ENCODE data around the gene RBP3.
"Not testable (repeated sequence)": the region's sequence is repeated elsewhere in the genome, so short reads cannot be mapped to it uniquely, and the experiment has no call there.

RBP3 gene

DNA sequence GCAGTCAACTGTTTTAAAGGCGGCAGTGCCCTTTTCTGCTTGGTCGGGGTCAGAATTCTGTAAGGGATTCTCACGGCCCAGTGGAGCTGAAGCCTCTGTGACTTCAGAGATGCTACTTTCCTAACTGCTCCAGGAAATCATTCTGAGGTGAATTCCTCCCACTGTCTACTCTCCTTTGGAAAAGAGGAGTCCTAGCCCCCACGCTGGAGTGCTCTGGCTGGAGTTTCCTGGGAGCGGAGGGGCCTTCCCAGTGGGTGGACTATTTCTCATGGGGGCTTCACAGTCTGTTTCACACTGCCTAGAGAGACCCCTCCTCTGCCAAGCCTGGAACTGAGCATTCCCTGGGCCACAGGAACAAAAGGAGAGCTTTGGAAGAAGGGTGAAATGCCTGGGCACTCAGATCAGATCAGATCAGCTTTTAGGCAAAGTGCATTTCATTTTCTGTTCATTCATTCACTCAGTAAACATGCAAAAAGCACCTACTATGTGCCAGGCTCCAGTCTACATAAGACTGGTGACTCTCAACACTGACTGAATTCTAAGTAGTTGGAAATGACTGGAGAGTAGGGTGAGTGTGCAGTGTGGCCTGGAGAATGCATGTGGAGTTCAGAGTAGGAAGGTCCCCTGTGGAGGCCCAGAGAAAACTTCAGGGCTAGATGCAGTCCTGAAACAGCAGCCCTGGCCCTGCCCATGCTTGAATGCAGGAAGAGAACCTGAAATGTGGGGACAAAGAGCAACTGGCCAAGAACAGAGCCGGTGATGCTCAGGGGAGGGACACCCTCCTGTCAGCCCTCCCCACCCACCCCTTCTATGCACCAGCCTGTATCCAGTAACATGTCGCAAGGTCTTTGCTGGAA, 23.7 kb downstream of the RBP3 start:
- no peak for DNase-seq (ENCODE audit: low read depth in 2 of 3, low spot score in 2 of 3)

DNA sequence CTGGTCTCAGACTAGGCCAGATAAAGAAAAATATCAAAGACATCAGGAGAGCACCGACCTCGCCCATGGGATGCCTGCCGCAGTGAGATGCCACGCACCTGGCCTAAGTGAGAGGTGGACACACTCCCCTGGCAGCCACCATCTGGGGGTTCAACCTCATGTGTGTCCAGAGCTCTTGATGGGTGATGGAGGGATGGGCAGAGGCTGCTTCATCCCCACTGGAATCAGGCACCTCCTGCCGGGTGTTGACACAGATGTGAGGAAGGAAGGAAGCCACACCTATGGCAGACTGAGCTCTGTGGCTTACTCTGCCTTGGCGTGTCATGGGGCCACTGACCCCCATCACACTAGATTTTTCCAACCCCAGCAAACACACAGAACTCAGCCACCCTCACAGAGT, 24.6 kb downstream of the RBP3 start:
- DNase-seq (ENCODE audit: low read depth in 2 of 3, low spot score in 2 of 3): no peak

DNA sequence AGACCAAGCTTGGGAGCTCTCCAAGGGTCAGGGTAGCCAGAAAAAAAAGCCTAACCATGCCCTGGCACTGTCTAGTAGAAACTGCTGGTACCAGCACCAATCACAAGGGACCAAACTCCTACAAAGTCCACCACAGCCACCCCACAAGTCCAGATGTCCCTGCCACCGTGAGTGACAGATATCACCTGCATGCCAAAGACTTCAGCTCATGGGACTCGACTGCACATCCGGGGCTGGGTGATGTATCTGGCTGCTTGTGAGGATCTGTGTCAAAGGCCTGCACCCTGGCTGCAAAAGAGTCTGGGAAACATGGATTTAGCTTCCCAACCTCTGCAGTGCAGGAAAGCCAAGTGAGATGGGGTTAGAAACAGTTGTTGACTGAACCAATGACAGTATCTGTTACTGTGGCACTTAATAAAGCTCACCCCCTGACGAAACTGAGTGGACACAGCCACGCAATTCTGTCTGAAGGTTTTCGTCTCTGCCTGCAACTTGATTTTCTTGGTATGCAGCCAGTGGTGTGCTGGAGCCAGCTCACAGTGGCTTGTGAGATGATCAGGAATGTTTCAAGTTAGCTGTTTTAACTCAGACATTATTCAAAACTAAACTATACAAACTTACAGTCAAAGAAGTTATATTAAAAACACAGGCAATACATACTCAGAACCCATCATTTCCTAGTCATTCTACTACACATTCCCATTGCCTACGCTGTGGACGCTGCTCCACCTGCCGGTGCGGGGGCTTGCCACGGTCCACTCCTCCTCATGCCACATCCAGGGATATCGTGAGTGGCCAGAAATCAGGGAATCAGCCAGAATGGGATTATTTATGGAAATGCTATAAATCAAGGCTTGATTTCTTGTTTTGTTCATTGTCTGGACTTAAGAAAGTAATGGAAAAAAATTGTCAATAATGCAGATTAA, 26.7 kb downstream of the RBP3 start:
- no peak for DNase-seq (ENCODE audit: low read depth in 2 of 3, low spot score in 2 of 3)

DNA sequence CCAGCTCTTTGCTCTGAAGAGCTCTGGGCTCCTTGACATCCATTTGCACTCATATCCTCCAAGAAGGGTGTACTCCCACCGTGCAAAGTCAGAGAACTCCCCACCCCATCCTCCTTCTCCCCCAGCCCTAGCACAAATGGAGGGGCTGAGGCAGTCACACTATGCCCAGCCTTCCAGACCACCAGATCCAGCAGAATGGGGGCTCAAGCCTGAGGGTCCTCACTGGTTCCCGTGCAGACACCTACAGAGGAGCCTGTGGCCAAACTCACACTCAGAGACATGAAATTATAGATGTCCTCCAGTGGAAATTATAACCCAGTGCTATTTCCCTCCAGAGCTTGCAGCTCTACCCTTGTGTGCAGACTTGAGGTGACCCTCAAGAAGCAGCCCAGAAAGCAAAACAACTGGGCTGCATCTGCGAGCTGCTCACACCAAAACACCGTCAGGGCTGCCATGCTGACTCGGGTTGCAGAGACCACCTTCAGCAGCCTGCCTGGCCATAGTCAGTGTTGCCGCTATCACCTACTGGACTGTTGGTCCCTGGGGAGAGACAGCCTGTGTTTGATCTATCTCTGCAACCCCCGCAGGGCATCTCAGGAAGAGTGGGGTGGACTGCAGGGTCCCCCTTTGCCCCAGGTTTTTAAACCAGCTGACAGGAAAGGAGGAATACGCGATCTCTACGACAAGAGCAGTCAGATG, 28.5 kb downstream of the RBP3 start:
- no peak for DNase-seq (ENCODE audit: low read depth in 2 of 3, low spot score in 2 of 3)

DNA sequence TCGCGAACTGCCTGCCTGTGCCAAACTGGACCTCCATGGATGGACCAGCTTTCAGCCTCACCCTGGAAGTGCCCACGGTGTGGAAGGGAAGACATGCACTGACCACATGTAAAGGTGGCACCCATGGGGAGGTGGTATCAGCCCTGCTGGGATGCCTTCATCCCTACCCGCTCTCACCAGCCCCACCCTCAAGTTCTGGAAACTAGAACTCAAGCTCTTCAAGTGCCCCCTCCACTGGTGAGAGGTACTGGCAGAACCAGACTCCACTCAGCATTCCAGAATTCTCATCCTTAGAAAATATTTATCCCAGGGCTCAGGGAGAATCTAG, 30.0 kb downstream of the RBP3 start:
- no peak for DNase-seq (ENCODE audit: low read depth in 2 of 3, low spot score in 2 of 3)

DNA sequence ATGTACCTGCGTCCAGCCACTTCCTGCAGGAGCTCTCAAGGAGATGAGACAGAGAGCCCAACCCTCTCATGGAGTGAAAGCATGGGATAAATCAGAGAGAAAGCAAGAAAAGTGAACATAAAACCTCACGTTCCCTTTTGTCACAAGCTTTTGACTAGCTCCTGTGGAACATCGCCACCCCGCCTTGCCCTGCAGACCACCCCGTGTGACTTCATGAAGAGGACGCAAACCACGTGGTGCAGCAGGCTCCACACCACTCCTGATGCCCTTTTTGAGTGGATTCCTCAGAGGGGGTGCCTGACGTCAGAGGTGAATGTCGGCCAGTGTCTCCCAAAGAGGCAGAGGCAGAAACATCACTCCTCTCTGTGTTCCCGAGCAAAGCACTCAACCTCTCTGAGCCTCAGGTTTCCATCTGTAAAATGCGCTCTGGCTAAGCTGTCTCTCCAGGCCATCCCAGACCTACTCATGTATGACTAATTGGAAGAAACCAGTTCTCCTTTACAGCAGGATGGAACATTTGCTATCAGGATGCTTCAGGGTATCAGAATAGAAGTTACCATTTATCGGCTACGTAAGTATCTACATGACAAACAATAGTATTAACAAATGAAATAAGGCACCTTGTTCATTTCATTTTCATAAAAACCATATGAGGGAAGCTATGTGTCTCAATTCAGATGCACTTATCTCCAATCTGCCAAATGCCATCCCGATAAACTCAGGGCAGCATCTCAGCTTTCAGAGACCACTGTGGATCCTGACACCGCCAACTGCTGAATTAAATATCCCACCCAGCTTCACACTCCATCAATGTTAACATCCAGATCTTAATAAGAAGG, 30.7 kb downstream of the RBP3 start:
- DNase-seq (ENCODE audit: low read depth in 2 of 3, low spot score in 2 of 3): no peak

DNA sequence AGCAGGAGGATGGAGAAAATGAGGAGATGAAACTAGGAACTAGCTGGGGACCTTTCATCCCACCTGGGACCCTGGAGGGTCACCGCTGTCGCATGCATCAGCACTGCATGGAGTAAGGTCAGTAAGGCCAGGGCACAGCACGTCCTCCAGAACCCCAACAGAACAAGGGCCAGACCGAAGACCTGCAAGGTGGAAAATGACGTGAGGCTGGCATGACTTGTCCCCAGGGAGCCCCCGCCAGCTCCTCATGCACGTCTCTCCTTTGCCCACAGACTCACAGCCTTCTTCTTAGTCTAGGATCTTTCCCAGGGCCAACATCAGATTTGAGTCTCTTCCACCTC, 31.3 kb downstream of the RBP3 start:
- DNase-seq (ENCODE audit: low read depth in 2 of 3, low spot score in 2 of 3): no peak

DNA sequence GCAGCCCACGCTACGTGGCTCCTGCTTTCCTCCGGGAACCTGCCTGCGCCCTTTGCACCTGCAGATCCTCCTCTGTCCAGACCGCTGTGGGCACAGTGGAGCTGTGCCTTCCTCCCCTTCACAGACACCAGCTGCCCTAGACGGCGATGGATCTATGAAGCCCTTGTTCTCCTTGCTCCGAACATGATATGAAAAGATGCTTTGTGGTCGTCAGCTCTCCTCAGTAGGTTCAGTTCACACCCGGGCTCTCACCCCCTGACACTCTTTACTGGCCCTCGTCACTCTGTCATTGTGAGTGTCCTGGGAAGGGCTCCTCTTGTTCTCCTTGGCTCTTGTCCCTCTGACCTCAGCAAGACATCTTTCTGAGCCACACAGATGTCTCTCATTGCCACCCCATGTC, 31.7 kb downstream of the RBP3 start:
- DNase-seq (ENCODE audit: low read depth in 2 of 3, low spot score in 2 of 3): no peak

DNA sequence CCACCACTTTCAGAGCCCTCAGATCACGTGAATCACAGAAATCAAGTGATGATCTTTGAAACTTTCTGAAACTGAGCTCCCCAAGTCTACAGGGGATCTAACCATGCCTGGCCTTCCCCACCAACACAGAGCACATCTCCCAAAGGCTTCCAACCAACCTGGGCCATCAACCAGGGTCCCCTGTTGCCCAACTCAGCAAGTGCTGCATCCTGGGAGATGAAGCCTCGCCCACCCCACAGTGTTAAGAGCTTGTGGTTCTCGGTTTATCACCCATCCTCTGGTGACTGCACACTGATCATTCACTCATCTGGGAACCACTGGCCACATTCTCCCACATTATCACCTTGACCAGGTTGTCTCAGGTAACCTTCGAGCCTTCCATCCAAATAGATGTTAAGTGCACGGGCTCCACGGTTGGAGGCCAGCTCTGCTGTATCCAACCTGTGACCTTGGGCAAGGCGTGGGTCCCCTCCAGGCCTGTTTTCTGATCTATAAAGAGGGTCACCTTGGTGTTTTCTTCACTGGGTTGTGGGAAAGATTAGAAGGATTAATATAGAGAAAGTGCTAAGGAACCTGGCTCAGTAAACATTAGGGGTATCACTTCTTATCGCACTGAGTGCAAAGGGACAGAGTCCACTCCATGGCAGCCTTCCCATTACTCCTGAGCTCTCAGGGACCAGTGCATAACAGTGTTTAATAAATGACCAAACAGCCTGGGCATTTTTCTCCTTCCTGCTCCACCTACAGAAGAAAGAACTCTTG, 32.4 kb downstream of the RBP3 start:
- DNase-seq (ENCODE audit: low read depth in 2 of 3, low spot score in 2 of 3): no peak

DNA sequence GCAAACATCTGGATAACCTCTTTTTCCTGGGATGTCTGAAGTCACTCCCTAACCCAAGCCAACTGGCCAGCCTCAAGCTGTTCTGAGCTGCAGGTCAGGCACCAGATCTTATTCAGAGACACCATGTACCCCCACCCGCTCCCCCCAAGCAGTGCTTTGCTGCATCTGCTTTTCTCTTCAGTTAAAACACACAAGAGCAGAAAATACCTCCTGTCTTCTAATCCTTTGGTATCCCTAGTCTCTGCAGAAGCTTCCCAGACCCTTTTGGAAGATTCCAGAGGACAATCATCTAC, 32.9 kb downstream of the RBP3 start:
- no peak for DNase-seq (ENCODE audit: low read depth in 2 of 3, low spot score in 2 of 3)

DNA sequence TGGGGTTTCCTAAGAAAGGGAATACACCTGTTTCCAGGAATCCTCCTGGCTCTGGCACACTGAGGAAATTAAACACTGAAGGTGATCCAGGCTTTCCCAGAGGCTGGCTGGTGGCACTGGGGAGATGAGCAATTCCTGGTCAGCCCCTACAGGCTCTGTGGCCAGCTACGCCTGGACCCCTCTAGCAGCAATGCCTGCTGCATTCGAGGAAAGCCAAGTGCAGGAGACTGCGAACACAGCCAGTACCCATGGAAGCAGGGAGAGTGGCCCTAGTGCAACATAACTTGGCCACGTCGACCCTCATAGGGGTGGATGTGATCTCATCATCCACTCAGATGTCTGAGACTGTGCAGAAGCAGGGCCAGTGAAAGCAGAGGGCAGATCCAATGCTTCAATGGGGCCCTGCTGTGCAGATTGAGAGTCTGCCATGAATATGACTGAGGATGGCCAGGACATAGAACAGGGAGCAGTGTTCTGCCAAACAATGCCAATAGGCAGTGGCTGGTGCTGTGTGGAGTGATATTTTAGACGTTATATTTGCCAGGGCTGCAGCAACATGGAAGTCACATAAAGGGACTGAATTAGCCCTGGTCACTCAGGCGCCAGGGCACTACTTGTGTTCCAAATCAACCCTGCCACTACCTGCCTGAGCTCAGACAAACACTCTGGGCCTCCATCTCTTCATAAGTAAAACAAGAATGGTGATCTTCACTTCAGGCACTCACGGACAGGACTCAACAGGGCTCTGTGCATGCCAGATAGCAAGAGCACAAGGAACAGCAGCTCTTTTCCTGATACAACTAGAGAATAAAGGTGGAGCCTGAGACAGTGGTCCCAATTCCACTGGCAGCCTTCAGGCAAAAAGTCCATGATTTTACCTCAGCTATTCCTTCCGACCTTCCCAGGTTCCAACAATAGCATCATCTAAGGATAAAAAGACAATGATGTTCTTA, 33.5 kb downstream of the RBP3 start:
- no peak for DNase-seq (ENCODE audit: low read depth in 2 of 3, low spot score in 2 of 3)

DNA sequence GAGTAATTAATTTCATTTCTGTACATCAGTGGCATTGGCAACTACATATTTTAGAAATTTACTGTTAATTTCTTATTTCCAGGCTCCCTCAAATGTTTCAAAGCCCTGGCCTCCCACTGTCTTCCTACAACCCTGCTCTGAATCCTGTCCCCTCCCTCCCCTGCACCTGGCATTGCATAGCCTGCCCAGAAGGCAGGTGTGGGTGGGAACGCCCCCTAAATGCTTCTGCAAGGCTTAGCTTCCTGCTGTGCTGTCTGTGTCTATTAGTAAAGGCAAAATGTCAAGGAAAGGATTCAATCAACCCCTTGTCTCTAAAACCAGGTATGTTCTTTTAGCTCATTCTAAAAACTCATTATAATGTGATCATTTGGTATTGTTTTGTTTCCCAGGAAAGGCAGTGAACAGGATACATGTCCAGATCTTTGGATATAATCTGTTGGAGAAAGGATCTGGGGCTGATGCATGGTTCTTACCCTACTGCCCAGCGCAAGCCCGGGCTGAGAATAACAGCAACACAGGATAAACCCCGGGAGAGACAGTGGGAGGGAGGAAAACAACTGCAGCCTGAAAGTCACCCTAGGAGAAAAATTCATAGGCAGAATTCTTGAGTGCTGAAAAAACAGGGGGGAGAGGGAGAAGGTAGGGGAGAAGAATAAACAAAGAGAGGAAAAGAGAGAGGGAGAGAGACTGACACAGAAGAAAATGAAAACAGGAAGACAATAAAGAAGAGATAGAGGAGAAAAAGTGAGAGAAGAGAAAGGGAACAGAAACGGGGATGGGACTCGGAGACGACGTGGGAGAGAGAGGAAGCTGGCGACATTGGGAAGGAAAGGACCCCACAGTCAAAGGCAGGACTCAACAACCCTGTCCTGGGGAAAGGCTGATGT, 35.3 kb downstream of the RBP3 start:
- no peak for DNase-seq (ENCODE audit: low read depth in 2 of 3, low spot score in 2 of 3)

DNA sequence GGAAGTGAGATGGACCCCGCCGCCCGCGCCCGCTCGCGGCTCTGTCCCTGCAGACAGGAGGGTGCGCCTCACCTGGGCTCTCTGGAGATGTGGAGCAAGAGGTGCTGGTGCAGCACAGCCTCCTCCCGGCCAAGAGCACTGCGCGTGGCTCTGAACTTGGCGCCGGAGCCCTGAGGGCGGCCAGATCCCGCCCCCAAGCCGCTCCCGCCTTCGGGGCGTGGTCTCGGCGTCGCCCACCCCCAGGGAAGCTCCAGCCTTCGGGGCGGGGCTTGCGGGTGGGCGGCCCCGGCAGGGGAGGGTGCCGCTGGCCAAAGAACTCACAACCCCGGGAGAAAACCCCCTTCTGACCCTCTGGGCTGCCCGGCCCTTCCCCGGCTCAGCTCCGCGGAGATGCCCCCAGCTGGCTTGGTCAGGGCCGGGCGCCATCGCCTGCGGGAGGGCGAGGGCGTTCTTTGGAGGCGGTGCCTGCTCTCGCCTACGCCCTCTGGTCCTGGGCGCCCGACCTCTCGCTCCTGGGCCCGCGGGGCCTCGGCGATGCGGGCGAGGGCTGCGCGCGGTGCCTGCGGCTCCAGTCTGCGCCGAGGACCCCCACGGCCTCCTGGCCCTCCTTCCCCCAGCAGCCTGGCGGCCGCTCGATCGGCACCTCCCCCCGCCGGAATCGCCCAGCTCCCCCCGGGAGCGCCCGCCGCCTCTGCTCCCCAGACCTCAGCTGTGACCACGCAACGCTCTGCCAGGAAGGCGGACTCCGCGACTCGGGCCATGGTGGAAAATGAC, 36.2 kb downstream of the RBP3 start, which contains the start of gene ZNF488:
ZNF488 (minus strand) TSS at position 146 of the 774 bp plus-strand sequence. CDS start 15,464 bp downstream, outside the sequence.
- peak; percentile 35 to 51 (median 42) for DNase-seq (ENCODE audit: low read depth in 2 of 3, low spot score in 2 of 3)

DNA sequence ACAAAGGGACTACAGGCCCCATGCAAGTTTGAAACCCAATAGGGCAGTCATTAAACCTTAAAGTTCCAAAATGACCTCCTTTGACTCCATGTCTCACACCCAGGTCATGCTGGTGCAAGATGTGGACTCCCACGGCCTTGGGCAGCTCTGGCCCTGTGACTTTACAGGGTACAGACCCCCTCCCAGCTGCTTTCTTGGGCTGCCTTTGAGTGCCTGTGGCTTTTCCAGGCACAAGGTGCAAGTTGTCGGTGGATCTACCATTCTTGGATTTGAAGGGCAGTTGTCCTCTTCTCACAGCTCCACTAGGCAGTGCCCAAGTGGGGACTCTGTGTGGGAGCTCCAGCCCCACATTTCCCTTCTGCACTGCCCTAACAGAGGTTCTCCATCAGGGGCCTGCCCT, 37.9 kb downstream of the RBP3 start:
- not testable (repeated sequence) for DNase-seq (ENCODE audit: low read depth in 2 of 3, low spot score in 2 of 3)

DNA sequence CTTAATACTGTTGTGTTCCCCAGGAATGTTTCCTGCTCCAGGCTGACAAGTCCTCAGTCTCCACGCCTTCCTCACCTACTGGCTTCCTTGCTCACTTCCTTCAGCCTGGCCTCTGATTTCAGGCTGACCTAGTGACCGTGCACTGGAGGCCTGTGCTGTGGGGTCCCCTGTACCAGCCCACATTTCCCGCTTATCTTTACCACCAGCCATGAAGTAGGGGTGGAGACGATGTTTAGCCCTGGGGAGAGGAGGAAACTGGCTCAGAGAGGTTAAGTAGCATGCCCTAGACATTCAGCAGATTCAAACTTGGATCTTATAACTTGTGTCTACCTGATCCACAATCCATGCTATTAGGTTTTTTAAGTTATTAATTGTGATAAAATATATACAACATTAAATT, 40.7 kb downstream of the RBP3 start:
- no peak for DNase-seq (ENCODE audit: low read depth in 2 of 3, low spot score in 2 of 3)

DNA sequence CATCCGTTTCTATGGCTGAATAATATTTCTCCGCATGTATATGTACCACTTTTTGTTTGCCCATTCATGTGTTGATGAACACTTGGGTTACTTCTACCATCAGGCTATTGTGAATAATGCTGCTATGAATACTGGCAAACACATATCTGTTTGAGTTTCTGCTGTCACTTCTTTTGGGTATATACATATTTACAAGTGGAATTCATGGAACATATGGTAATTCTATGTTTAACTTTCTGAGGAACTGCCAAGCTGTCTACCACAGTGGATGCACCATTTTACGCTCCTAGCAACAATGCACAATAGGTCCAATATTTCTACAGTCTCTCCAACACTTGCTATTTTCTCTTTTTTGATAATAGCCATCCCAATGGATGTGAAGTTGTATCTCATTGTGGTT, 41.5 kb downstream of the RBP3 start:
- no peak for DNase-seq (ENCODE audit: low read depth in 2 of 3, low spot score in 2 of 3)

DNA sequence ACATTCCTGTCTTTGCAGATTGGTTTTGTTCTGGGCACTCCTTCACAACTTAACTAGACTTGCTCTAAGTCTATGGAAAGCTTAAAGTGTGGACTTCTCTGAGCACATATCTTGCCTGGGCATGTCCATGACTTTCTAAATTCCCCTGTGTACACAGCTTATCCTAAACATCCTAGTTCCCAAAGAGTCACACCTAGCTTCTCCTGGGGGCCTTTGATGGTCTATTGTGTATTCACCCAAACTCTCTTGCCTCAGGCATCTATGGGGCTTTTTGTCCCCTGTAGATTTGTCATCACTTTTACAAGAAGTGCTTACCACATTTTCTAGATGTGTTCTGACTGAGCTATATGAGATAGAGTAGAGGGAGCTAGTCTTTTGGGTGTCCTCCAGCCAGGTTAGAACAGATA, 48.2 kb downstream of the RBP3 start:
- no peak for DNase-seq (ENCODE audit: low read depth in 2 of 3, low spot score in 2 of 3)
